Endothelial cell of umbilical vein (primary cell): ENCODE results near the gene PDX1. TPM values are rescaled to one million over a fixed set of nuclear protein-coding genes. Genes with fewer than 3 reads are reported as not detected.

Source experiments
- BruUV-seq: library from RNA; stranded (reverse); fragments of 400-500 nt; replicated peaks from 2 replicates; lab custom pipeline; 2021; lab: Mats Ljungman, UMichigan
- CTCF ChIA-PET: fragments of 300-600, 350-600 bp; sonication (Branson Sonifier 250); formaldehyde crosslinking; loops from one replicate; lab custom pipeline; 2021; ENCODE audit warnings: antibody characterized with exemption, inconsistent platforms; lab: Charles Lee
- POLR2A ChIA-PET: fragments of 300-600, 350-600 bp; sonication (Branson Sonifier 250); formaldehyde crosslinking; loops from one replicate; lab custom pipeline; 2021; ENCODE audit warnings: antibody characterized with exemption, inconsistent platforms; lab: Charles Lee
- DNase-seq: peaks from one replicate; pipeline ENCODE4 v3.0.0-alpha.2; 2011; ENCODE audit warnings: low read depth, low spot score
- FAIRE-seq: peaks from 2 replicates; lab custom pipeline; 2011; peaks lifted over from hg19 to GRCh38; lab: Jason Lieb, UNC
- H2AFZ ChIP-seq: 2 replicates; pipeline ENCODE4 v1.6.0; 2012; ENCODE audit warnings: low read depth, low read length, control low read depth, inconsistent platforms
- H3K27ac ChIP-seq: 2 replicates; pipeline ENCODE4 v1.5.1; 2011; ENCODE audit warnings: low read depth, mild to moderate bottlenecking, control low read depth, low read length, moderate library complexity; ENCODE audit not compliant: insufficient read depth
- H3K27me3 ChIP-seq, 2 experiments: 2 replicates each; pipeline versions ENCODE4 v1.6.0 to v1.6.1; 2011; ENCODE audit warnings: low read length in 2 of 2, mixed read lengths in 1 of 2; ENCODE audit not compliant: control insufficient read depth in 2 of 2, insufficient read depth in 2 of 2
- H3K36me3 ChIP-seq, 2 experiments: 2 replicates in 1 of 2; 3 replicates in 1 of 2; pipeline ENCODE4 v1.5.1; 2011; ENCODE audit warnings: low read length in 2 of 2, mild to moderate bottlenecking in 1 of 2, moderate library complexity in 1 of 2; ENCODE audit not compliant: control insufficient read depth in 2 of 2, insufficient read depth in 2 of 2; ENCODE audit errors: extremely low read depth in 1 of 2
- H3K4me1 ChIP-seq: 3 replicates; pipeline ENCODE4 v1.5.1; 2011; ENCODE audit warnings: mild to moderate bottlenecking, low read length; ENCODE audit not compliant: control insufficient read depth, insufficient read depth; ENCODE audit errors: extremely low read depth
- H3K4me2 ChIP-seq: 2 replicates; pipeline ENCODE4 v1.6.1; 2011; ENCODE audit warnings: low read length, control low read depth, mixed read lengths; ENCODE audit not compliant: insufficient read depth
- H3K4me3 ChIP-seq, 3 experiments: fragments of 200-600 bp in 1 of 3; sonication (generic), shearing (Covaris generic) in 1 of 3; replicated peaks in 1 of 3; 2 replicates each; pipeline ENCODE4 v1.5.1; 2011 to 2016; ENCODE audit warnings: control low read depth in 3 of 3, low read length in 3 of 3, mild to moderate bottlenecking in 2 of 3, inconsistent platforms in 1 of 3, low read depth in 1 of 3, moderate library complexity in 1 of 3; ENCODE audit not compliant: insufficient read depth in 1 of 3
- H3K79me2 ChIP-seq: 2 replicates; pipeline ENCODE4 v1.6.0; 2012; ENCODE audit warnings: low read length, inconsistent platforms; ENCODE audit not compliant: control insufficient read depth, insufficient read depth
- H3K9ac ChIP-seq: replicated peaks from 2 replicates; pipeline ENCODE3; 2011; ENCODE audit warnings: low read length, control low read depth; ENCODE audit not compliant: insufficient read depth; ENCODE audit errors: extremely low read depth
- H3K9me1 ChIP-seq: replicated peaks from 3 replicates; pipeline ENCODE4 v1.6.0; 2011; ENCODE audit warnings: mild to moderate bottlenecking, low read length; ENCODE audit not compliant: control insufficient read depth, insufficient read depth; ENCODE audit errors: extremely low read depth
- H3K9me3 ChIP-seq: replicated peaks from 2 replicates; pipeline ENCODE4 v1.5.1; 2012; ENCODE audit warnings: low read length, inconsistent platforms; ENCODE audit not compliant: control insufficient read depth, insufficient read depth
- H4K20me1 ChIP-seq: replicated peaks from 2 replicates; pipeline ENCODE3; 2011; ENCODE audit warnings: mild to moderate bottlenecking, low read length; ENCODE audit not compliant: control insufficient read depth, insufficient read depth; ENCODE audit errors: extremely low read depth
- CTCF ChIP-seq, 2 donors: IDR thresholded peaks; 1 replicate in 1 of 2; 2 replicates in 1 of 2; pipeline ENCODE4 v1.5.1; 2011; ENCODE audit warnings: low read length in 2 of 2, mild to moderate bottlenecking in 2 of 2, moderate library complexity in 2 of 2, control low read depth in 1 of 2, inconsistent platforms in 1 of 2, low read depth in 1 of 2; ENCODE audit not compliant: insufficient read depth in 1 of 2; ENCODE audit errors: extremely low read depth in 1 of 2
- EZH2 ChIP-seq: IDR thresholded peaks from 2 replicates; pipeline ENCODE4 v1.6.1; 2012; ENCODE audit warnings: borderline replicate concordance, low read depth, mild to moderate bottlenecking, moderate library complexity, low read length, inconsistent platforms; ENCODE audit not compliant: severe bottlenecking
- GATA2 ChIP-seq: IDR thresholded peaks from 2 replicates; pipeline ENCODE4 v1.7.0; 2011; ENCODE audit warnings: low read depth, mild to moderate bottlenecking, moderate library complexity, mixed read lengths, low read length; ENCODE audit not compliant: insufficient read length, insufficient read depth
- JUN ChIP-seq: IDR thresholded peaks from 2 replicates; pipeline ENCODE4 v1.6.1; 2011; ENCODE audit warnings: borderline replicate concordance, low read depth; ENCODE audit not compliant: insufficient read length, insufficient read depth
- MAX ChIP-seq: IDR thresholded peaks from 2 replicates; pipeline ENCODE4 v1.6.1; 2011; ENCODE audit not compliant: insufficient read depth, insufficient read length
- POLR2A ChIP-seq: IDR thresholded peaks from 2 replicates; pipeline ENCODE4 v1.6.1; 2012; ENCODE audit warnings: low read depth, mild to moderate bottlenecking, control low read depth, low read length
- dilution Hi-C: fragments of 300-500 bp; cut with MboI; formaldehyde crosslinking; loops from one replicate; pipeline ENCODE4 v1.15.0; 2019; ENCODE audit warnings: low sequenced_read_pairs; ENCODE audit not compliant: extremely low pct_ligation_motif_present
- intact Hi-C: fragments of 100-400 bp; cut with micrococcal nuclease; formaldehyde crosslinking; loops from one replicate; pipeline ENCODE4 v1.10.0; 2022
- polyA plus RNA-seq, 4 experiments: library from polyadenylated mRNA; depleted of rRNA in 3 of 4; stranded (reverse) in 3 of 4; unstranded in 1 of 4; fragments of >200 nt; gene quantifications; 2 replicates each; pipeline versions ENCODE4 v1.2.1 to v1.2.3, GENCODE V29; 2011 to 2012; ENCODE audit warnings: missing spikeins in 1 of 4
- total RNA-seq: library from RNA; stranded (reverse); gene quantifications from 2 replicates; pipeline ENCODE4 v1.2.3, GENCODE V29; 2021

The PDX1 gene
- total and polyA plus RNA-seq, 2 donors (not counting 3 experiments of a cell fraction or from before 2014, with no cell fraction given) = not detected

- H2AFZ ChIP-seq = no peak overlapping the region
- CTCF ChIA-PET = interaction anchor here (1.1 to 2.9 kb wide), 4 partner anchors 33 to 388 kb away, joined by 3 to 16 read pairs (median 4); no protein-coding TSS in a partner anchor
- no peak for FAIRE-seq
These were observed 1.0 kb downstream of the PDX1 start for GRCh38 chr13:27920677-27921420.

DNA sequence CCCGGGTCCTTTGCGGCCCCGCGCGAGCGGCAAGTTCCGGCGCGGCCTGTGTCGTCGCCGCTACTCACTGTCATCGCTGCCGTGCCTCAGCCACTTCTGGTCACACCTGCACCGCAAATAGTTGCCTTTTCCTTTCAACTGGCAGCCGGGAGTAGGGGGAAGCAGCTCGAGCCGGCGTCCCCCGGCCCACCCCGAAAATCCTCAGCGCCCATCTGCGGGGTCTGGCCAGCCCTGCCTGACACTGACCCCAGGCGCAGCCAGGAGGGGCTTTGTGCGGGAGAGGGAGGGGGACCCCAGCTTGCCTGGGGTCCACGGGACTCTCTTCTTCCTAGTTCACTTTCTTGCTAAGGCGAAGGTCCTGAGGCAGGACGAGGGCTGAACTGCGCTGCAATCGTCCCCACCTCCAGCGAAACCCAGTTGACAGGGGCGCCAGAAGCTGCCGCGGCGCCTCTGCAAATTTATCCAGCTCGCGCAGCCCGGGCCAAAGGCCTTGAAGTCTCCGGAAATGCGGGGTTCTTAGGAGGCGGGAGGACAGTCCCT is 1.7 kb downstream of the PDX1 start:
- no peaks in the 10 kb centered on the region for H3K36me3 ChIP-seq
- peaks cover 2% of the 10 kb centered on the region for H3K4me1 ChIP-seq
- H3K4me2 ChIP-seq = no peak overlapping the region
- dilution Hi-C loops (no loop called here), intact Hi-C loops (no loop called here)
- DNase-seq (no peak), FAIRE-seq (no peak)
- H2AFZ ChIP-seq = no peak overlapping the region
- H3K27me3 ChIP-seq = peaks cover 82 to 100% of the 10 kb centered on the region in 2 experiments
- no peak overlapping the region for H3K4me3 ChIP-seq
- no peaks in the 10 kb centered on the region for H3K9me1 ChIP-seq
- H4K20me1 ChIP-seq = no peaks in the 10 kb centered on the region
- ChIA-PET POLR2A (no interaction called here), CTCF (interaction anchor here (0.5 to 2.9 kb wide), 4 partner anchors 33 to 938 kb away, joined by 3 to 16 read pairs (median 4); no protein-coding TSS in a partner anchor)
- no peak for TF ChIP-seq CTCF (IDR thresholded peaks at IDR 0.05; ENCODE audit: extremely low read depth in 1 of 2, insufficient read depth in 1 of 2, low read depth in 1 of 2, low read length in 2 of 2)
- TF ChIP-seq GATA2 = no peak
- no peak for TF ChIP-seq EZH2
- no peak for TF ChIP-seq POLR2A
- TF ChIP-seq JUN = no peak
- H3K79me2 ChIP-seq = no peaks in the 10 kb centered on the region
- H3K9ac ChIP-seq = no peak overlapping the region
- no peak overlapping the region for H3K27ac ChIP-seq
- H3K9me3 ChIP-seq = no peaks in the 10 kb centered on the region
- BruUV-seq = no TSS peak

More at GRCh38 chr13:27920677-27921420, 1.0 kb downstream of the PDX1 start:
- Histone ChIP-seq H3K27ac (no peak overlapping the region), H4K20me1 (no peaks in the 10 kb centered on the region), H3K9ac (no peak overlapping the region), H3K4me3 (peak overlapping the region in 1 of 3 experiments; percentile 9), H3K36me3 (no peaks in the 10 kb centered on the region), H3K9me1 (no peaks in the 10 kb centered on the region), H3K4me2 (no peak overlapping the region), H3K27me3 (peaks cover 83 to 98% of the 10 kb centered on the region in 2 experiments), H3K9me3 (no peaks in the 10 kb centered on the region), H3K4me1 (peaks cover 5% of the 10 kb centered on the region), H3K79me2 (no peaks in the 10 kb centered on the region)
- POLR2A ChIA-PET = no interaction called here
- no TSS peak for BruUV-seq
- no peak for DNase-seq
- intact Hi-C loops (no loop called here), dilution Hi-C loops (no loop called here)
- TF ChIP-seq EZH2 = peak; percentile 44
- no peak for TF ChIP-seq MAX
